Fibroblast of the aortic adventitia (primary cell): ENCODE measurements around the gene NAPA. TPM values are rescaled to one million over a fixed set of nuclear protein-coding genes. Genes with fewer than 3 reads are reported as not detected.

Source experiments
- DNase-seq: peaks from one replicate; pipeline ENCODE4 v3.0.0-alpha.2; 2010; ENCODE audit warnings: low read depth
- H3K4me3 ChIP-seq: 2 replicates; pipeline ENCODE4 v1.5.1; 2011; ENCODE audit warnings: low read depth, mild to moderate bottlenecking, control low read depth, low read length, moderate library complexity
- CTCF ChIP-seq: IDR thresholded peaks from 2 replicates; pipeline ENCODE4 v1.5.1; 2011; ENCODE audit warnings: mild to moderate bottlenecking, low read length, control low read depth, inconsistent platforms; ENCODE audit not compliant: insufficient read depth
- total RNA-seq: library from RNA; depleted of rRNA; stranded (reverse); fragments of >200 nt; gene quantifications from 2 replicates; pipeline ENCODE4 v1.2.3, GENCODE V29; 2012; ENCODE audit warnings: low replicate concordance

NAPA gene
- total RNA-seq, 1 donor: 63.4 TPM

- no peak for TF ChIP-seq CTCF
- no peak for DNase-seq
- no peak overlapping the region for H3K4me3 ChIP-seq
Measured at GRCh38 chr19:47467914-47468313, 46.9 kb downstream of the NAPA start.

- TF ChIP-seq CTCF: no peak
- no peak overlapping the region for H3K4me3 ChIP-seq
- DNase-seq: no peak
Measured at GRCh38 chr19:47465957-47466356, 48.9 kb downstream of the NAPA start.

GRCh38 chr19:47464675-47465419 lies 50.0 kb downstream of the NAPA start:
- no peak overlapping the region for H3K4me3 ChIP-seq
- no peak for DNase-seq
- no peak for TF ChIP-seq CTCF

- TF ChIP-seq CTCF: no peak
- DNase-seq: no peak
- H3K4me3 ChIP-seq: no peak overlapping the region
Measured at GRCh38 chr19:47461876-47462275, 53.0 kb downstream of the NAPA start.

- no peak overlapping the region for H3K4me3 ChIP-seq
Measured at GRCh38 chr19:47459477-47459876, 55.4 kb downstream of the NAPA start.

GRCh38 chr19:47458672-47459071 lies 56.2 kb downstream of the NAPA start:
- TF ChIP-seq CTCF: no peak
- DNase-seq: no peak
- no peak overlapping the region for H3K4me3 ChIP-seq

More at GRCh38 chr19:47459477-47459876, 55.4 kb downstream of the NAPA start:
- no peak for TF ChIP-seq CTCF
- DNase-seq: no peak
